Duodenal mucosa (tissue), 2 donors: ENCODE data around the gene EXOC4.

ENCODE experiments used
- H3K27ac ChIP-seq: one replicate; pipeline ENCODE4 v1.7.0; 2013; ENCODE audit warnings: low read depth, low read length
- H3K27me3 ChIP-seq, 2 donors: one replicate each; pipeline ENCODE4 v1.7.0; 2013; ENCODE audit warnings: low read length in 2 of 2, control low read depth in 1 of 2; ENCODE audit not compliant: insufficient read depth in 2 of 2, control insufficient read depth in 1 of 2
- H3K36me3 ChIP-seq, 2 donors: one replicate each; pipeline ENCODE4 v1.7.0; 2013; ENCODE audit warnings: low read length in 2 of 2, control low read depth in 1 of 2; ENCODE audit not compliant: insufficient read depth in 2 of 2, control insufficient read depth in 1 of 2
- H3K4me1 ChIP-seq, 2 donors: one replicate each; pipeline ENCODE4 v1.7.0; 2013; ENCODE audit warnings: low read length in 2 of 2, control low read depth in 1 of 2; ENCODE audit not compliant: insufficient read depth in 2 of 2, control insufficient read depth in 1 of 2
- H3K4me3 ChIP-seq, 2 donors: one replicate each; pipeline ENCODE4 v1.7.0; 2013; ENCODE audit warnings: low read length in 2 of 2, low read depth in 1 of 2
- H3K9ac ChIP-seq, 2 donors: one replicate each; pipeline ENCODE4 v1.7.0; 2013; ENCODE audit warnings: low read length in 2 of 2, low read depth in 1 of 2
- H3K9me3 ChIP-seq, 2 donors: one replicate each; pipeline ENCODE4 v1.7.0; 2013; ENCODE audit warnings: low read length in 2 of 2, control low read depth in 1 of 2; ENCODE audit not compliant: control insufficient read depth in 1 of 2

Gene EXOC4

DNA sequence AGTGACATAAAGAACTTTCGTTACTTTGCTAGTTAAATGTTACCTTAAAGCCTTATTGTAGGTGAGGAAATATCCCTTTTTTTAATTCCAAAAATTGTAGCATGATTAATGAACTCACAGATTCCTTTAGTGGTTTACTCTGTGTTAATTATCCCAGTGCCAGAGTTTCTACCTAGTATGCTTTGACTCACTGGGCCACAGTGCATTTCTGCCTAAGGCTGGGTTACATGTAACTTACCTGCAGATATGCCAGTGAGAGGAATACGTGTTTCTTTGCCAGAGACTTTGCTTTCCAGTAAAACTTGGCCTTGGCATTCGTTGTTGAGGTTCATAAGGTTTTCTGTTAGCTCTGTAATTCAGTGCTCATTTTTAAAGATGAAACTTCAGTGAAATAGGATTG is 493.4 kb downstream of the EXOC4 start:
- H3K27me3 ChIP-seq = no peaks in the 10 kb centered on the region
- H3K9ac ChIP-seq = no peak overlapping the region
- H3K36me3 ChIP-seq = no peaks in the 10 kb centered on the region
- H3K9me3 ChIP-seq = no peaks in the 10 kb centered on the region
- H3K4me3 ChIP-seq = no peak overlapping the region
- no peaks in the 10 kb centered on the region for H3K4me1 ChIP-seq
- H3K27ac ChIP-seq = no peak overlapping the region

GRCh38 chr7:133746847-133747246 is 494.0 kb downstream of the EXOC4 start:
- H3K9me3 ChIP-seq = no peaks in the 10 kb centered on the region
- H3K27me3 ChIP-seq = no peaks in the 10 kb centered on the region
- H3K4me1 ChIP-seq = no peaks in the 10 kb centered on the region
- no peak overlapping the region for H3K9ac ChIP-seq
- H3K36me3 ChIP-seq = no peaks in the 10 kb centered on the region
- H3K27ac ChIP-seq = no peak overlapping the region
- H3K4me3 ChIP-seq = no peak overlapping the region

GRCh38 chr7:133748443-133749407 is 495.8 kb downstream of the EXOC4 start:
- H3K27ac ChIP-seq = no peak overlapping the region
- peaks cover 0 to 6% of the 10 kb centered on the region in 2 donors for H3K4me1 ChIP-seq
- H3K9ac ChIP-seq = no peak overlapping the region
- H3K4me3 ChIP-seq = no peak overlapping the region
- H3K27me3 ChIP-seq = no peaks in the 10 kb centered on the region
- H3K9me3 ChIP-seq = no peaks in the 10 kb centered on the region
- no peaks in the 10 kb centered on the region for H3K36me3 ChIP-seq

GRCh38 chr7:133750287-133750686 is 497.4 kb downstream of the EXOC4 start:
- no peak overlapping the region for H3K4me3 ChIP-seq
- H3K27me3 ChIP-seq = no peaks in the 10 kb centered on the region
- no peak overlapping the region for H3K27ac ChIP-seq
- H3K9ac ChIP-seq = no peak overlapping the region
- H3K36me3 ChIP-seq = no peaks in the 10 kb centered on the region
- no peaks in the 10 kb centered on the region for H3K9me3 ChIP-seq
- peaks cover 0 to 14% of the 10 kb centered on the region in 2 donors for H3K4me1 ChIP-seq

- no peaks in the 10 kb centered on the region for H3K27me3 ChIP-seq
- H3K36me3 ChIP-seq = no peaks in the 10 kb centered on the region
- no peaks in the 10 kb centered on the region for H3K9me3 ChIP-seq
Measured at GRCh38 chr7:133751079-133751478, 498.2 kb downstream of the EXOC4 start.

DNA sequence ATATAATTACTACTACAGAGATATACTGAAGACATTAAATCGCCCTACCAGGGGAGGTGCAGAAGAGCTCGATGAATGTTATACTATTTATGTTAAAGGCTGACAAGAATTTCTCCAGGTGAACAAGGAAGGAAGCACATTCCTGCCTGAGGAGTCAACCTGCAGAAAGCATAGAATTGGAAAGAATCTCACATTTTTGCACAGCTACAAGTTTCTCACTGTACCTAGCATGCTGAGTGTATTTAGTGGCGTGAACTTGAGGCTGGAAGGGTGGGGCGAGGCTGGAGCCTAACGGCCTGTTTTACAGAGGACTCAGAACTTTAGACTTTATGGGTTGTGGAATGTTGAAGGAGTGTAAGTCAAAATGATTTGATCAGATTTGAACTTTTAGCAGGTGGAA is 500.6 kb downstream of the EXOC4 start:
- Histone ChIP-seq H3K36me3 (no peaks in the 10 kb centered on the region), H3K9ac (no peak overlapping the region), H3K4me3 (no peak overlapping the region), H3K4me1 (peaks cover 0 to 14% of the 10 kb centered on the region in 2 donors), H3K9me3 (no peaks in the 10 kb centered on the region), H3K27me3 (no peaks in the 10 kb centered on the region), H3K27ac (no peak overlapping the region)

More at GRCh38 chr7:133751079-133751478, 498.2 kb downstream of the EXOC4 start:
- Histone ChIP-seq H3K27ac (no peak overlapping the region), H3K4me1 (peaks cover 0 to 14% of the 10 kb centered on the region in 2 donors), H3K4me3 (no peak overlapping the region), H3K9ac (no peak overlapping the region)

- H3K9me3 ChIP-seq = no peaks in the 10 kb centered on the region
- no peak overlapping the region for H3K27ac ChIP-seq
- H3K27me3 ChIP-seq = no peaks in the 10 kb centered on the region
- H3K9ac ChIP-seq = no peak overlapping the region
- H3K4me3 ChIP-seq = no peak overlapping the region
- no peaks in the 10 kb centered on the region for H3K36me3 ChIP-seq
- peaks cover 0 to 14% of the 10 kb centered on the region in 2 donors for H3K4me1 ChIP-seq
Measured at GRCh38 chr7:133754708-133755107, 501.8 kb downstream of the EXOC4 start.

DNA sequence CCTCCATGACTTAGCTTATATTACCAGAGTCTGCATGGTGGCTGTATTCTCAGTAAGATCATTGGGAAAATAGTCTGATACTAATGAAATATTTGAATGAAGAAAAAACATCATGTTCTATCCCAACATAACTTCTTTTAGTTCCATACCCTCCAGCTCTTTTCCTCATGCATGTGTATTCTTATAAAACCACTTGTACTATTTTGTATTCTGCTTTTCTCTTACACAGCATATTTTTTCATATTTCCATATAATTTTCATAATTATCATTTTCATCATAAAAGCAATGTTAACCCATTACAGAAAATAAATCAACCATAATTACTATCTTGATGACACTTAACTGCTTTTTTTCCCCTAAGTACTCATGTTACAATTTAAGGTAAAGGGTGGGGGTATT is 503.0 kb downstream of the EXOC4 start:
- no peak overlapping the region for H3K9ac ChIP-seq
- H3K27me3 ChIP-seq = no peaks in the 10 kb centered on the region
- no peak overlapping the region for H3K4me3 ChIP-seq
- H3K9me3 ChIP-seq = no peaks in the 10 kb centered on the region
- H3K4me1 ChIP-seq = peaks cover 0 to 14% of the 10 kb centered on the region in 2 donors
- no peak overlapping the region for H3K27ac ChIP-seq
- no peaks in the 10 kb centered on the region for H3K36me3 ChIP-seq

- no peak overlapping the region for H3K9ac ChIP-seq
- no peak overlapping the region for H3K4me3 ChIP-seq
- no peaks in the 10 kb centered on the region for H3K4me1 ChIP-seq
- H3K27me3 ChIP-seq = no peaks in the 10 kb centered on the region
- no peaks in the 10 kb centered on the region for H3K9me3 ChIP-seq
- H3K36me3 ChIP-seq = no peaks in the 10 kb centered on the region
- H3K27ac ChIP-seq = no peak overlapping the region
Measured at GRCh38 chr7:133761443-133761842, 508.6 kb downstream of the EXOC4 start.

- Histone ChIP-seq H3K4me1 (no peaks in the 10 kb centered on the region), H3K27me3 (no peaks in the 10 kb centered on the region), H3K4me3 (no peak overlapping the region), H3K27ac (no peak overlapping the region), H3K9ac (no peak overlapping the region), H3K9me3 (no peaks in the 10 kb centered on the region), H3K36me3 (no peaks in the 10 kb centered on the region)
Measured at GRCh38 chr7:133763076-133763640, 510.3 kb downstream of the EXOC4 start.
